GF-D8 (cell line): ENCODE results near the gene BABAM2.
"Not testable (repeated sequence)": the region's sequence is repeated elsewhere in the genome, so short reads cannot be mapped to it uniquely, and the experiment has no call there.

Experiments used
- DNase-seq: peaks from one replicate; lab custom pipeline; 2025; lab: John Stamatoyannopoulos, UW

The BABAM2 gene

DNA sequence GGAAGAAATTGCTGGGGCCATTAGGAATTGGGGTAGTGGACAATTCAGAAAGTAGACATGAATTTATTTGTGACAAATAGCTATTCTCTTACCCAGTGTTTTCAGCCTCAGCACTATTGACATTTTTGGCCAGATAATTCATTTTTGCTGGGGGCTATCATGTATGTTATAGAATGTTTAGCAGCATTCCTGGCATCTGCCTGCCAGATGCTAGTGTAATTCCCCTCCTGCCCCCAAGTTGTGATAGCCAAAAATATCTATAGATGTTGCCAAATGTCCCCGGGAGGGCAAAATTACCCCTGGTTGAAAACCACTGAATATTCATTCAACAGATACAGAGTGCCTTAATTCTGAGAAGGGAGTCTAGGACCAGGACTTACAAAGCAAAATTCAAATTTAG, 183.6 kb downstream of the BABAM2 start:
- no peak for DNase-seq

- DNase-seq, result no peak
Observed at GRCh38 chr2:28080911-28081310, 190.4 kb downstream of the BABAM2 start.

DNA sequence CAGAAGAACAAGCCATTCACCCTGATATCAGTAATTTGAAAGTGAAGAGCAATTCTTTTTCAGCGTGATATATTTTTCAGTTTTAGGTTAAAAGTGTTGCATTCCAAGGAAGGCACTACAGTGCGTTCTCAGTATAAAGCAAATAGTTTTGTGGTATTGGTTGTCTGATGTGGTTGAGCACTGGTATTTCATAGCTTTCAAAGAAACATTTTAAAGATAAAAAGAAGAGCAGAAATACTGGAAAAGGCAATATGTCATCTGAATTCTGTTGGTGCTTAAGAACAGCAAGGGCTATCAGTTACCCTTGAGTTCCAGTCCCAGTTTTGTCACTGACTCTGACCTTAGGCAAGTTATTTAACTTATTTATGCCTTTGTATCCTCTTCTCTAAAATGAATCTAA, 191.6 kb downstream of the BABAM2 start:
- no peak for DNase-seq

DNA sequence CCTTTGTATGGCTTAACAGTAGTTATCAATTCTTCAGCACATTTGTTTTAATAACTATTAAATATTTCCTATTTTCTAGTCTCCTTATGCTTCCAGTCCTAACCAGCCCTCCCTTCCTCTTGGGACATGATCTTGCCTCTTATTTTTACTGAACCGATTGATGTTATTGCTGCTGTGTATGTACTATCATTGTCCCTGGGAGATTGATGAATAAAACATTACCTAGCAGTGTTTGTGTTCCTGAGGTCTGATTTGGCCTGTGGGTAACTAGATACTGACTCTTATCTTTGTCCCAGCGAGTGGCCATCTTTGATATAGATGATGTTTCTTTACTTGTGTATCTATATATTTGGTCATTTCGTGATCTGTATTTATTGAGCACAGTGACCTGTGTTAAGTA, 192.9 kb downstream of the BABAM2 start:
- DNase-seq, result no peak

DNA sequence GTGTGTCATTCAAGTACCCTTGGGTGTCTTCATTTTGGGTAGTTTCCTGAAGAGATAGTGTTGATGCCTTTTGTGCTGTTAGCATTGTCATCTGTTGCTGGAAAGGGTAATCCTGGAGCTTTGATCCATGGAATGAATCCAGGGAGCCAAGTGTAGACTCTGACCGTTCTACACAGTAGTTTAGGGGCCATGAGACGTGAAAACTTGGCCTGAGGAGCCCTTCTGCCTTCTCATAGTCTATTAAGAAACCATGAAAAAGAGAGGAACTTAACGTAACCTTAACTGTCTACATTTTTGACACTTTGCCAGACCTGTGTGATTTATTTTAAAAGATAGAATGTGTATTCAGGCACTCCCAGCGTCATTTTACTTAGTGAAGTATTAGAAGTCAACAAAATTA, 194.0 kb downstream of the BABAM2 start:
- DNase-seq, result no peak

DNA sequence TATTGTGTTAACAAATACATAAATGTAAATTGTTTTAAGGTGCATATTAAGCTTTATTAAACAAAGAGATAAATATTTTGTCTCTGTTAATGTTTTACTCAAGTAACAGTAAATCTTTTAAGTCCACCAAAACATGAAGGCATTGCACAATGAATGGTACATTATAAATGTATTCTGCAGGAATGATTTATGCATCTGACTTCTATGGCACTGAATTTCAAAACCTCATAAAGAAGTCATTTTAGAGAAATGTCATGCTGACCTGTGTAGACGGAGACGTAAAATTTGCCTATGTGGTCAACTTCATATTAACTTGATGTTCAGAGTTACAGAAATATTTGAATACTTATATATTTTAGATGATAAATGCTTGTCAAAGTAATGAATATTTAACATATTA, 194.7 kb downstream of the BABAM2 start:
- no peak for DNase-seq

- no peak for DNase-seq
Observed at GRCh38 chr2:28086611-28087010, 196.1 kb downstream of the BABAM2 start.

DNA sequence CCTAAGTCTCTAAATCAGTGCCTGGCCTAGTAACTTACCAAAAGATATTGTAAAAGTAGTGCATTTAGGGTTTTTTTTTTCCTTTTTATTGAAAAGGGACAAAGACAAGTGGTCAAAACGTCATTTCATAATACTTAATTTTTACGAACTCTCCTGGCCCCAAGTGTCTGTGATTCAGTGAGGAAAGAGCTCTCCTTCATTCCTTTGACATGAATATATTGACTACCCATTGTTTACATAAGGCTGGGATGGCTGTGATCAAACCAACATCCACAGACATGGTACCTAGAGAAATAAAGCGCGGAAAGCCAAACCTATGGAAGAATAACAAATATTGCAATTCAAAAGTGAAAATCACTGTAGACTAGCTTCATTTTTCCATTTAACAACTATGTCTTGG, 198.4 kb downstream of the BABAM2 start:
- DNase-seq, result no peak

DNA sequence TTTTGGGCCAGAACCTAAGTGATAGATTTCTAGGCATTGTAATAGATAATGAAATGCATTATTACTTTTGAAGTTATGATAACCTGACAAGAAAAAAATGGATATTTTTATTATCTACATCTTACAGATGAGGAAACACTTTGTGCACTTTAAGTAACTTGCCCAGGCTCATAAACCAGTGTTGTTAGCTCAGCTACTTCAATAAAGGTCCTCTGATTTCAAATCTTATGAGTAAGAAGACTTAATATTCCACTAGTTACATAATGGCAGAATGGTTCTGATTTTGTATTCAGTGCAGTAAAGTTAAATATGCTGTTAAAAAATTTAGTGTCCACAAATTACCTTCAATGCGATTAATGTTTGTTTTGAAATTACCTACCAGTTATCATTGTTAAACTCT, 199.0 kb downstream of the BABAM2 start:
- DNase-seq, result no peak

DNA sequence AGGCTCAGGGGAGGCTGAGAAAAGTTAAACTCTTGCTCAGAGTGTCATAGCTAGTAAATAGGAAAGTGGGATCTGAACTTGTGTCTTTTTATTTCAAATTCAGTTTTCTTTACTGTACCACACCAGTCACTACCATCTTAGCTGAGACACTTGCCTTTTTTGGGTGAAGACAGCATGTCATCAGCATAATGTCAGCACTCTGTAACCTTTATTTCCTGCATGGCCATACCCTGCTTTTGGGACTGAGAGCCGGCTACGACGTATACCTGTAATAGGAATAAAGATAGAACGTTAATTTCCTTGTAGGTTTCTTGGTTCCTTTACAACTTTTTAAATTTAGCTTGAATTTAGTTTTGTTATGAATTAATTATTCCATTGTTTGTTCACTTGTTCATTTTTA, 202.8 kb downstream of the BABAM2 start:
- no peak for DNase-seq

DNA sequence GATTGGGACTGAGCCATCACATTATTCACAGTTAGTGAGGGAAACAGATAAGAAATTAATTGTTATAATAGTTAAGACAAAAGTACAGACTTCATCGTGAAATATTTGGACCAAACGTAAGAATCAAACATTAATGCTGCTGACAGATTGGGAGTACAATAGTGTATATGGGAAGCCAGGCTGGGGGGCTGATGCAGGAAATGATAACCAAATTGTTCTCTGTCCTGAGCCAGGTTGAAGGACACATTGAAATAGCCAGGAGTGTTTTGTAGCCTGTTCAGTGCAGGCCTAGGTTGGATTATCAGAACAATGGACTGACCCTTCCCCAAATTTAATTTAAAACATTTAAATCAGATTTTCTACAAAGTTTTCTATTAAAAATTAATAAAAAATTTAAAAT, 203.2 kb downstream of the BABAM2 start:
- DNase-seq, result no peak

GRCh38 chr2:28094739-28095138, 204.2 kb downstream of the BABAM2 start:
- DNase-seq, result no peak

DNA sequence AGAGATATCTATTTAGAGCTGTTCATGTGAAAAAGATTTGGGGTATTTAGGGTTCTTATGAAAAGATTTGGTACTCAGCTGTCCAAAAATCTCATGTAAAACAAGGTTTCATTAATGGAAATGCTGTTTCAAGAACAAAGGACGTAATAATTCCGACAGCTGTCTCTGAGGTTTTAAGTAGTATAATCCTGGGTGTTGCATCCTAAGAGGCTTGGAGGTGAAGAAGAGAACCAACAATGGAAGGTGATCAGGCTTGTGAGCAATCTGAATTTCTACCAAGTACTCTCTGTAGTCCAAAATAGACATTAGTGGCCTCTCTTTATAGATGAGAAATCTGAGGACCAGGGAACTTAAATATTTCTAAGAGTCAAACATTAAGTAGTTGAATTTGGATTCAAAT, 205.1 kb downstream of the BABAM2 start:
- no peak for DNase-seq

GRCh38 chr2:28096421-28096820, 205.9 kb downstream of the BABAM2 start:
- no peak for DNase-seq

DNA sequence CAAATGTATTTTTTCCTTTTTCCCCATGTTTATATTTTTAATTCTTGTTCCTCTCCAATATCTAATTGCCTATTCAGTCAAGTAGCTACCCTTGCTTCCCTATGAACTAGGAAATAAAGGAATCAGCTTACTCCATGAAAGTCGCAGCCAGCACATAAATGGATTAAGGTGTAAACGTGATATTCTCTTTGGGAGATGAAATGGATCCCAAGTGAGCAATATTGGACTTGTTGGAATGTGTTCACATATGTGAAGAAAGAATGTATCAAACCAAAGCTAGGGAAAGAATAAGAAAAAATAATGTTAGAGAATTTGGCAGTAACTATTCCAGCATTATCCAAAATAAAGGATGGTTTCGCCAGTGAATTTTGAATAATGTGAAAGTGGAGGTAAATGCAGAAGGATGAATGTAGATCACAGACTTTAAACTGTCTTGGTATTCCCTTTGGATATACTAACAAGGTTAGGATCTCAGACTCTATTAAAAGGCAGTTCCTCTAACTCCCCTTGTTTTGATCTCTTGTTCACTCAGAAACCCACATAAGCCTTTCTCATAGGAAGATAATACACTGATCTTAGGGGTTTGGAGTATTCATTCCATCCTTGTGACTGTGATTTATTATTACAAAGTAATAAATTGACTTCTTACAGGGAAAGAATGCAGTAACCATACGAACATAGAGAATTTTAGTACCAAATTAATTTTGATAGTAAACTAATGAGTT, 208.1 kb downstream of the BABAM2 start:
- no peak for DNase-seq

DNA sequence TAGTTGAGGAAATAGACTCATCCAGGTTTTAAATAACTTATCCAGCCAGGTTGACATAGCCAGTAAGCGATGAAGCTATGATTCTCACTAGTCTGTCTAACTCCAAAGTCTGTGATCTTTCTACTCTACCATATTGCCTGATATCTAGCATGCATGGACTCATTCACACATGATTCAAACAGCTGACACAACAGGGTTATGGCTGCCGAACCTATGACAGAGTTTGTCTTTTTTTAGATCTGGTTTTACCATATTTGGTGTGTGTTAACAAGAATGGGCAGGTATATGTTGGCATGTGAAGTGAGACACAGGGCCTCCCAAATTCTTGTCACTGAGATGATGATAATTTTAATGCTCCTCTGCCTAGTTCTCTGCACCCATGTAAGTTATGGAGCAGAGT, 210.6 kb downstream of the BABAM2 start:
- no peak for DNase-seq

- DNase-seq, result no peak
Observed at GRCh38 chr2:28101892-28102291, 211.4 kb downstream of the BABAM2 start.

DNA sequence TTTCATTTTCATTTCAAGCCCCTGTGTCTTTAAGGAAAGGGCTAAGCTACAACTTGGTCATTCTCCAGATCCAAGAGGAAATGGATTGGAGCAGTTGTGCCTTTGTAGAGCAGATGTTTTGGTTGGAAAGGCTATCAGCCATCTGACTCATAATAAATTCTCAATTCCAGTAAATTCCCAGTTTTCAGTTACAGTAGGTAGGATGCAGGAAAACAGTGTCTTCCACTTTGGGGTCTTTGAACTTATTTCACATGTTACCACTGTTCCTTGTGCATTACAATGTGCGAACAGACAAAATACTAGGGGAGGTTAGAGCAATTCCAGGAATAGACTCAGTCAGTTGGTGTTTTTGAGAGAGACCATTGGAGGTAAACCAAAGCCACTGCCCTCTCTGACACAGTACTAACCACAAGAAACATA, 211.9 kb downstream of the BABAM2 start:
- no peak for DNase-seq

DNA sequence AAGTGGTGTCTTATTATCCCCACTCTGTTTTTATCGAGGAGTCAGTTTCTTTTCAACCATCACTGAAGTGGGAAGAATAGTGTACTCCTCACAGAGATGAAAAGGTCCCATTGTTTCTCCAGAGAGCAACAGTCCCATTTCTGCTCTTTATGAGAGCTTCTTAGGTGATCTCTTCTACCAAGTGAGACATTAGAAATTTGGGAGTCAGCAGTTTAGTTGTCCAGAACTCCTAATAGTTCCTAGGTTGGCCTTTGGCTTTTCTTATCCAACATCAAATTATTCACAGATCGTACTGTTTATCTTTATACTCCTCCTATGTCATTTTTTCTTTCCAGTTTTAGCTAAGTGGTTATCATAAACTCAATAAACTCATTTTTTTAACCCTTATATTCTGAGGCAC, 213.1 kb downstream of the BABAM2 start:
- no peak for DNase-seq

GRCh38 chr2:28108143-28108542, 217.6 kb downstream of the BABAM2 start:
- no peak for DNase-seq

DNA sequence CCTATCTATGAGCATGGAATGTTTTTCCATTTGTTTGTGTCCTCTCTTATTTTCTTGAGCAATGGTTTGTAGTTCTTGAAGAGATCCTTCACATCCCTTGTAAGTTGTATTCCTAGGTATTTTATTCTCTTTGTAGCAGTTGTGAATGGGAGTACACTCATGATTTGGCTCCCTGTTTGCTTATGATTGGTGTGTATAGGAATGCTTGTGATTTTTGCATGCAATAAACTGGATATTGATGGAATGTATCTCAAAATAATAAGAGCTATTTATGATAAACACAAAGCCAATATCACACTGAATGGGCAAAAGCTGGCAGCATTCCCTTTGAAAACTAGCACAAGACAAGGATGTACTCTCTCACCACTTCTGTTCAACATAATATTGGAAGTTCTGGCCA, 223.2 kb downstream of the BABAM2 start:
- not testable (repeated sequence) for DNase-seq

DNA sequence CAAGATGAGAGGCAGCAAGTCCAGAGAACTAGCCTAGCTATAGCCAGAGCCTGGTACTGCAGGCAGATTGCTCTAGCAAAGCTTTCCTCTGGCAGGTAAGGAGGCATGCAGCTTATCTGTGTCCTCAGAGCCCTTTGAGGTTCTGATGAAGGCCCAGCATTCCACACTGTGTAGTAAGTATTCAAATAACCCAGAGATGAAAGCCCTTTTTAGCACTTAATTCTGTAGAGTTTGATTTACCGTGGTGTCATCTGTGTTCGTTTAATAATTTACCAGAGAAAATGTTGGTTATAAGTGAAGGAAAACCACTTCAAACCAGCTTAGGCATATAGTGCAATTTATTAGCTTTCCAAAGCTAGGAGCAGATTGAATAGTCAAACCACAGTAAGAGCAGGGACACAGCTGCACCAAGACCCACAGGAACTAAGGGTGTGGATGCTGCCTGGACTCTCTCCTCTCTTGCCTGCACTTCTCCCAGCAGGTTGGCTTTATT, 226.6 kb downstream of the BABAM2 start:
- DNase-seq, result no peak

DNA sequence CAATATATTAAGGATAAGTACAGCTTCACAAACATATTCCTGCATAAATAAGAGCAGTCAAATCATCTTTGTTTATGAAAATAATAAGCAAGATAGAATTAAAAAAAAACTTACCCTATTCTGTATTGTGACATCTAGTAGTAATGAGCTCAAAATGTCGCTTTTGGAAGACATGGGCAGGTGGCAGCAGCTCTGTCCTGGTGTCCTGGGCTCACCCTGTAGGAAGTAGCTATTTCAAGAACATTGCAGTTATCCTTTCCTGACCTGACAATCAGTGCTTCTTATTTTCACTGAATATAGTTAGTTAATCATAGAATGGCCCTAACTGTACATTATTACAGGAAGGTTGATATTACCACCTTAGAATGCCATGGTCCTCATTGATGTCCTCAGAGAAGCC, 229.1 kb downstream of the BABAM2 start:
- DNase-seq, result no peak

DNA sequence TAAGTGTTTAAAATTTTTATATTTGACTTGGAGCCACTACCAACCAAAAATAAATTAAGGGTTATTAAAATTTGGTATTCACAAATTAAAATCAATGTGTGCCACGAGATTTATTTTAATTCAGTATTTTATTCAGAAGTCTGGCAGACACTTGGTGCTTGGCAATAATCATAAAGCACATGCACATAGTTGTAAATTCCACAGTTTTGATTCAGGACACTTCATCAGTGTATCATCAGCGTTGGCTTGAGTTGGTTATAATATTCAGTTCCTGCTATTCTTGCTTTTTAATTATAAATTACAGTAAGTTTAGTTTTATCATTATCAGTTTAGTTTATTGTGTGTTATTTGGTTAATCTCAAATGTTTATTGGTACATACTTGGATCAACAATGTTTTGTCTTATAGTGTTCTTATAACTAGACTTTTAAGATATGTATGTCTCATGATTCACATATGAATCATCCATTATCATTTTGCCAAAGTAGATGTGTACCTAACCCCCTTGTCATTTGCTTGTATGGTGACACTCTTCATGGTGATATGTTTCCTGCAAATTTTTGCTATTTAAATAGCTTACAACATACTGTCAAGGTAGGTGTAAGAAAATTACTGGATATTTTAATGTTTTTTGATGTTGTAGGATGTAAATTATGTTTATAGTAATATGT, 237.9 kb downstream of the BABAM2 start:
- DNase-seq, result no peak
